Fibroblast of peridontal ligament (primary cell): ENCODE results near the gene KCNT2.
"Not testable (repeated sequence)": the region's sequence is repeated elsewhere in the genome, so short reads cannot be mapped to it uniquely, and the experiment has no call there.

Source experiments
- DNase-seq: peaks from one replicate; pipeline ENCODE4 v3.0.0-alpha.2; 2010; ENCODE audit errors: extremely low read depth

The KCNT2 gene

DNA sequence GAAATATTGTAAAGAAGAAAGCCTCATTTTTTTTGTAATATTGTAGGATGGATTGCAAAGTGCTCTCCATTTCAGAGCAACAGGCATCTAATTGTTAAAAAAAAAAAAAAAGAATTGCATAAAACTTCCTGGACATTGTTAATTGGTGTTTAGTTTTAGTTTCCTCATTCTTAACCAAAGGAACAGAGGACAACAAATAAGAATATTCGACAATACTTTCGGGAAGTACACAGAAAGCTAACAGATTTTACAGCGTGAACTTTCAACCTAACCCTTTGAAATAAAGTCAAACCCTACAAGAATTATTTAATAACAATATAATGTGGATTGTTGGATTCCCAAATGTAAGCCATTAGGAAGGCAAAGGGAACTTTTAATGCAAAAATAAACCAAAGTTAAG is 284.4 kb downstream of the KCNT2 start:
- DNase-seq = no peak

DNA sequence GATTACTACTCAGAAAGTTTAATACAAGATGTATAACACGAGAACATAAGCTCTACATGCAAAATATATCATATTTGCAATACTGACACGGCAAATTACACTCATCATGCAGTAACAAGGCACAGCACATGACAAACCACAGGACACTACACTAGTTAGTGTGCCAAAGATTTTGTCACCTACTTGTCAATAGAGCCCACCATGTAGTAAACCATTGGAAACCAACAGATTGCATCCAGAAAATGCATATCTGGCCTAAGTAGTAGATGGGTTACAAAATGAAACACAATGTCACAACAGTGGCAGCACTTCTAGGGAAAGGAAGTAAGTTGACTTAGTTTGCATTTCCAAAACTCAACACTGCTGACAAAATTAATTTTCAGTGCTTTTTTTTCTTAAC is 288.9 kb downstream of the KCNT2 start:
- no peak for DNase-seq

DNA sequence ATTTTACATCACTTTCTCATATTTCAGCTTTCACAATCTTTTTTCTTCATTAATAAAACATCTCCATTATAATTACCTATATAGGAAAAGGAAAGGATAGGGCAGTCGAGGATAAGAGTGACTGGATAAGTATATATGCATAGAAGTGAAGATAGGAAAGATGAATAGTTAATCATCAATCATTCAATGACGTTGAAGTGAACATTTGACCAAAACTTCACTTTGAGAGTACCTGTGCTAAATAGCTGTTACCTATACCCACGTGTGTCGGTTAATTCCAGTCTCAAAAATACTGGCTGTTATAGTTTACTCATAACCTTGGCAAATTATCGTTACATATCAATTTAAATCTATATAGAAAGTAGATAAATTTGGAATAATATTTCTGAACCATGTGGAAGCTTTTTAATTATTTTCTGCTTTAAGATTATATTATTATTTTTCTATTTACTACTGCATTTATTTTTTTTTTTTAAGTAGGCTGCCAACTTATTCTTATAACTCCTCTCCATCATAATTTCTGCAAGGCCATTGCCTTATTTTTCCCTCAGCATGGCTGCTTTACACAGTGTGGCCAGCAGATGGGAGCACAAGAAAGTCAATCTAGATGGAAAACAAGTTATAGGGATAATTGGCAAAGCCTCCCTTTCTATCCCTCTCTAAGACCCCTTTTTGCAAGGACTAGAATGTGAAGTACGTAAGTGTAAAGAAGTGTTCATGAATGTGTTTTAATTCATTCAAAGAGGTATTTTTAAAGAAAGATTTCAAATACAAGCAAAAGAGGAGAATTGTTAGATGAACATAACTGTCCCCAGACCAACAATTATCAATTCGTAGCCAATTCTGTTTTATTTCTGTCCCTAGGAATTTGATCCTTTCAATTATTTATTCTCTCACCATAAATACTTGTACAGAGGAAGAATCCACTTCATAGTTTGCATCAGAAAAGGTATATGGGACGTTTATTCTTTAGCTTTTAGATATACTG is 290.4 kb downstream of the KCNT2 start:
- DNase-seq = peak; percentile 69

DNA sequence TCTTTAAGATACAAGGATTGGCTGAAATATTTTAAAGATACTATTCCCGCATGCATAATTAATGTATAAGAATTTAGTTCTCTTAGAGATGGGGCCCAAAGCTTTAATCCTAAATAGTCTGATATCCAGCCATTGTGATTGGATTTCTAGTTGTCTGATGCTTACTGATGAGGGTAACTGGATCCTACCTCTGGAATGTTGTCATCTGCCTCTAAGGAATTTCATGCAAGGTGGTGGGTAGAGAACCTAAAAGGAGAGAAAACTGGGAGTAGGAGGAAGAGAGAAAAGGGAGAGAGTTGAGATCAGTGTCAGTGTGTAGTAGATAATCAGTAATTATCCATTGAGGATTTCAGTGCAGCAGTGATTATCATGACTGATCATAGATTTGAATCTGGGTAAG is 295.5 kb downstream of the KCNT2 start:
- DNase-seq = no peak

DNA sequence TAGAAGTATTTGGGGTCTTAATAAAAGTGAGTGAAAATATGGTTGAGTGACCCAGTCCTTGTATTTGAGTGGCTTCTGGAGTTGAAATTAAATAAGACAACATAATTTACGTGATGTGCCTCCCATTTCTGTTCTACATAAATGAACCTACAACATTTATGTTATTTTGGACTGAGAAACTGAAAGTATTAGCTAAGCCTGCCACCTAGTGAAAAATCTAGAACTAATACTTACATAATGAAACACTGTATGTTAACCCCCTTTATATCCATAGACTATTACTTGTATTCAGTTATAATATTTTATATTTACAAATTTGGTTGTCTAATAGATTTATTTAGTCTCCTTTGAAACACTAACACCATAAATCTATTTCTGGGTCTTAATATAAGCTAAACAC is 298.9 kb downstream of the KCNT2 start:
- DNase-seq = peak; percentile 81

DNA sequence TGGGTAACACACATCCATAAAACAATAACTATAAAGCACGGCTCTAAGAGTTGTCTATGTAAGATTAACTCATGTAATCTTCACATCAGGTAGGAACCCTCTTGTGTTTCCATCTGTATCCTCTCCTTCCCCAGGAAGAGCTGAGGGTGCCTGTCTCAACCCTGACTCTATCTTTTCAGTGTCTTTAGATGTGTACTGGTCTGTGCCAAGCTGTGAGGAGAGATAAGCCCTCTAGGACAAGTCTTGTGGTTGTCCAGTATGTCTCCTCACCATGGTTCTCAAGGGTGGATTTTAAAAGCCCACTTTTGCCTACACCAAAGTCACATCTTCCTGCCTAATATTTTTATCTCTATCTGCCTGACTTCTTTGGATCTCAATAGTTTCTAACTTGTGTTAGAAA is 300.1 kb downstream of the KCNT2 start:
- DNase-seq = no peak

DNA sequence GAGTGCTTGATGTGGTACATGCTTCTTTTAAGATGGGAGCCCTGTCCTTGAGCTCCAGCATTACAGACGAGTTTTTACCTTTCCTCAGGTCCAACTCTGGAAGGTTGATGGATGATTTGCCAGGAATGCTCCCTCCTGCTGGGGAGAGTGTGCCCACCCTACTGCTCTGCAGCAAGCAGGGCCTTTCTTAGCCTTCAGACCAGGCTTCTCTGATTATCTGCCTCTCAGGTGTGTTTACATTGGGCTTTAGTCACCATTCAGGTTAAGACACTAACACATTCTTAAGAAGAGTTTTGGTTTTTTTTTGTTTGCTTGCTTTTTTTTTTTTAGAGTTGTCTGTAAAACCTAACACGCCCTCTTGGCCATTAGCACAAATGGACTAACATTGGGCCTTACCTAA is 301.8 kb downstream of the KCNT2 start:
- no peak for DNase-seq

DNA sequence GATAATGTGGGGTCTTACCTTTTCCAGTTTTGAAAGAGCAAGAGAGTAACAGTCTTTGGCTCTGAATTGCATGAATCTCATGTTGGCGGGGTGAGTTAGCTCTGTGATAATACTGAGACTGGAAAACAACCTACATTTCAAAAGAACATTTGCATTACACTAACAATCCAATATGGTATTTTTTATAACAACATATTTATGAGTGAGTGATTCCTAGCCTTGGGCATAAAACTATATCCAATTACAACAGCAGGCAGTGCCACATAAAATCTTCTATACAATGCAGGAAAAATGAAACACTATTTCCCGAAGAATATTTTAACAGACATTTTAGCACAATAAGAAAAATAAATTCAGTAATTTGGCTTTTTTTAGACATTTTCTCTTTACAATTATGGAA is 303.0 kb downstream of the KCNT2 start:
- no peak for DNase-seq

DNA sequence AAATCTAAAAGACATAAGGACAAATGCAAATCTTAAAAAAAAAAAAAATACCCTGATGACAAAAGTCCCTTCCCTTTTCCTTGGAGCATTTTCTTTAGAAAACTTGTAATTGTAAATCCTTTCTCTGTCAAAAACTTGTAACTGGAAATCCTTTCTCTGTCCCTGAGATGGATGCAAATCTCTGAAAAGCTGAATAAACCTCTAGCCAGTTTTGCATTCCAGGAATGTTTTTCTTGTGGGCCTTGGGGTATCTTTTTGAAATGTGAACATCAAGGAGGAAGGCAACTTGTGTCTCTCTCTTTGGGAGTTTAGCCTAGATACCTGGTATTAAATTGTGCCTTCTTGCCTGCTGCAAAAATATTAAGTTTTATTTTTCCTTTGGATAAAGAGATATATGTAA is 305.3 kb downstream of the KCNT2 start:
- no peak for DNase-seq

DNA sequence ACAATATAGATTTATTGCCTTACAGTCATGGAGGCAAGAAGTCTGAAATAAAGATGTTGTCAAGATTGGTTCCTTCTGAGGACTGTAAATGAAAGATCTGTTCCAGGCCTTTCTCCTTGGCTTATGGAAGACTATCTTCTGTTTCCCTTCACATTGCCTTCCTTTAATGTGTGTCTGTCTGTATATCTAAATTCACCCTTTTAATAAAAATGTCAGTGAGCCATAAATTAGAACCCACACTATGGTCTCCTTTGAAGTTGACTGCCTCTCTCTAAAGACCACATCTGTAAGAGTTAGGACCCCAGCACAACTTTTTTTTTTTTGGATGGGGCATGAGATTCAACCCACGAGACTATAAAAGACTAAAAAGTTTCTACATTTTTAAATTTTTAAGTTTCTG is 305.8 kb downstream of the KCNT2 start:
- DNase-seq = no peak

DNA sequence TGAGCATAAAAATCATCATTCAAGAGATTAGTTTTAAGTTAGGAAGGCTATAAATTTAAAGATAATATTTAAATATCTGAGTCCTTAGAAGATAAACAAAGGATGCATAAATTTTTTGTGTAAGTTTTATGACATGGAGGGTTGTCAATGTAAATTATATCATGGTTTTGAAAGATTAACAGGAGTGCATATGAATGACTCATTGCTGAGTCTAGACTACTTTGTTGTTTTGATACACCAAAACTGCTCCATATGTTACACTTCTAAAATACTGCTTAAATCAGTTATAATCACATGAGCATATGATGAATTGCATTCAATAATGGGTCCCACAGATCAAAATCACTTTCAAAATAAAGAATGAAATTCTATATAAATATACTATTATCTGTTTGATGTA is 312.5 kb downstream of the KCNT2 start:
- DNase-seq = no peak

DNA sequence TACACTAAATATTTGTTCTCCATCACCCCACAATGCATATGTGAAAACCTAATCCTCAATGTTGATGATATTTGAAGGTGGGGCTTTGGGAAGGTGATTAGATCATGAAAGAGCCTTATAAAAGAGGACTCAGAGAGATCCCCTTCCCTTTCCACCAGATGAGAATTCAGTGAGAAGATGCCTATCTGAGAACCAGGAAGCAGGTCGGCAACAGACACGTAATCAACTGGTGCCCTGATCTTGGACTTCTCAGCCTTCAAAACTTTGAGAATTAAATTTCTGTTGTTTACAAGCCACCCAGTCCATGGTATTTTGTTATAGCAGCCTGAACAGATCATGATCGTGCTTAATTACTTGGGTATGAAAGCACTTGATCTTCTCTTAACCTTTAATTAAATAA is 329.4 kb downstream of the KCNT2 start:
- DNase-seq = no peak

DNA sequence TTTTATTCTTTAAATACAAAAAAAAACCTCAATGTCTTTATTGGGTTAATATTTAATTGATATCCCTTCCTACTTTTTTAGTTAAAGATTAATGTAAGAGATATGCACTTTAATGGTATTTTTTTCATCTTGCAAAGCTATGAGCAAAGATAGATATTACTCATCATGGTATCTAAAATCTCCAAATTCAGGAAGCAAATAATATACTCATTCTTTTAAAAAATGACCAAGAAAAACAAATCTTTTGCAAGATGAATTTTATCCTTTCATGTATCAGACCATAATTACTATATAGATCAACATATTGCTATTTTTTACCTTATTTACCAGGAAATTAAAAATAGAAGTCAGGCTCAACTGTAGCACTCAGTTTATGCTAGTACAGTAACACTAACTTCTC is 330.4 kb downstream of the KCNT2 start:
- DNase-seq = no peak

DNA sequence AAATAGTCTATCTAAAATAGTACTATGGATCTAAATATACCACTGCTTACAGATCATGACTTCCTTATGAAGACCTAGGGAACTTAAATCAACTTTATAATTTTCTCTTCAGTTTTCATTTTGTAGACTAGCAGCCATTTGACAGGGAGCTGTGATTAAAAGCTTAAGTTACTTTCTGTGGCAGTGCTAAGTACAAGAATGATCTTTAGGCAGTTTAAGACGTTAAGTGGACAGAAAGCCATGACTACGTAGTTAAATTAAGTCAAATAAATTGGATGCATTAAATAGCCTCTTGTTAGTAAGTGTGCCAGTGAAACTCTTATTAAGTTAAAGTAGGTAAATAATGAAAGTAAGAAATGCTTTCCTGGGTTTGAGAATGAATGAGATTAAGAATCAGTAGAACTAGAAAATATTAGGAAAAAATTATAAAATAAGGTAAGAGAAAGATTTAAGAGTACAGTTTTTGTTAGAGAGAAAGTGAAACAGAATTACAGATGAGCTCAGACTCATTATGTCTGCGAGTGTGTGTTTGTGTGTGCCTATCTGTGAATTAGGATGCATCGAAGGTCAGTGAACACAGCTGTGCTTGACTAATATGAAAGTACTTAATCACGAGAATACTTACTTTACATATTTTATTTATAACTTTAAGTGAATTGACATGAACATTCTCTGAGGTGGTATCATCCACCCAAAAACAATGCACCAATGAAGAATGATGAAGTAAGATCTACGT is 336.9 kb downstream of the KCNT2 start:
- peak; percentile 13 for DNase-seq

DNA sequence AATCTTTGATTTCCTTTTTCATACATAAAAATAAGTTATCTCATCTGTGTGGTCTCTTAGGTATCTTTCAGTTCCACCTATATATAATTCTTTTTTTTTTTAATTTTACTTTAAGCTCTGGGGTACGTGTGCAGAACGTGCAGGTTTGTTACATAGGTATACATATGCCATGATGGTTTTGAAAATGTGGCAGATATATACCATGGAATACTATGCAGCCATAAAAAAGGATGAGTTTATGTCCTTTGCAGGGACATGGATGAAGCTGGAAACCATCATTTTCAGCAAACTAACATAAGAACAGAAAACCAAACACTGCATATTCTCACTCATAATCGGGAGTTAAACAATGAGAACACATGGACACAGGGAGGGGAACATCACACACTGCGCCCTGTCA is 345.2 kb downstream of the KCNT2 start:
- not testable (repeated sequence) for DNase-seq

DNA sequence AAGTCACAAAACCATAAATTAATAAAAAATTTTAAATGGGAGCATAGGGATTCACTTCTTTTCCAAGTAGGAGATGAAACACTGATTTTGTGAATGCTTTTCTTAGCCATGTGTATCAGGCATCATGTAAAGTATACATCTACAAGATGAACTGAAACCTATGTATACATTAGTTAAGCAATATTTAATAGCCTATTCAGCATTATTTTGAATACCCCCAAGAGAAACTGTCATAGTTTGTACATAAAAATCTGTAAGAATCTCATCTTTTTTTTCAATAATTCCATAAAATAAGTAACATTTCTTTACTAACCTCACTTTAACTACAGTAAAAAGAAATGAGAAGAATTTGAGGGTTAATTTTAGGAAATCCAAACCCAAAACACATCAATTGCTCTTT is 348.0 kb downstream of the KCNT2 start:
- DNase-seq = no peak

DNA sequence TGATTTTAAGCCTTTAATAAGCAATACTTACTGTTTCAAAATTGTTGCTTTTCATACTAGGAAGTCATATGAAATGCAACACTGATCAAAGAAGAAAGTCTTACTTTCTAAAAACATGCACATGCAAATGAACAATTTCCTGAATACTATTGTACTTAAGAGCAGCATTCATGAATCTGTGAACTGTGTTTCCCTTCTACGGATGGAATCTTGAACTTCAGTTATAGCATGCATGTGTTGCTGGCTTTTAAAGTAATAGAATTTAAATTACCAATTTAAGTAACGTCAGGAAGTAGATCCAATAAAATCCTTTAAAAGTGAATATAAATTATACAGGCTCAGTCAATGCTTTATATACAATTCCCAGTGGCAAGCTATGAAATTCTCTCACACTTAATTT is 348.9 kb downstream of the KCNT2 start:
- no peak for DNase-seq

DNA sequence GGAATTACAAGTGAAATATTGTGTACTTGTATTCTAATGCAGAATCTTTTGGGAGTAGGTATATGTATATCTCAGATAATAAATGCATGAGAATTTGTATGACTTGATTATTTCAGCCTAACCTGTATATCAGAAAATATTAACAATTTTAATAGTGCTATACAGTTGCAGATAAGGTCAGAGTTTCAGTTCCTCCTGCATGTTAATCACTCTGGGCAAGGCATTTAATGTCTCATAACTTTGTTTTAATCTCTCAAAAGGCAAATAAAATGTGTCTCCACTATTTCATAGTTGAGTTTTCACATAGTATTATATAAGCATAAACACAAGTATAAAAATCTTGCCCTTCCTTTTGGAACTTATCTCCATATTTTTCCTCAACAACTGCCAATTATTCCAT is 352.5 kb downstream of the KCNT2 start:
- no peak for DNase-seq

DNA sequence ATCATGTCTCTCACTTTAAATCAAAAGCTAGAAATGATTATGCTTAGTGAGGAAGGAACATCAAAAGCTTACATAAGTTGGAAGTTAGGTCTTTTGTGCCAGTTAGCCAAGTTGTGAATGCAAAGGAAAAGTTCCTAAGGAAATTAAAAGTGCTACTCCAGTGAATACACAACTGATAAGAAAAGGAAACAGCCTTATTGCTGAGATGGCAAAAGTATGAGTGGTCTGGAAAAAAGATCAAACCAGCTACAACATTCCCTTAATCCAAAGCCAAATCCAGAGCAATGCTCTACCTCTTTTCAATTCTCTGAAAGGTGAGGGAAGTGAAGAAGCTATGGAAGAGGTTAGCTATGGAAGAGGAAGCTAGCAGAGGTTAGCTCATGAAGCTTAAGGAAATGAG is 378.7 kb downstream of the KCNT2 start:
- DNase-seq = no peak

DNA sequence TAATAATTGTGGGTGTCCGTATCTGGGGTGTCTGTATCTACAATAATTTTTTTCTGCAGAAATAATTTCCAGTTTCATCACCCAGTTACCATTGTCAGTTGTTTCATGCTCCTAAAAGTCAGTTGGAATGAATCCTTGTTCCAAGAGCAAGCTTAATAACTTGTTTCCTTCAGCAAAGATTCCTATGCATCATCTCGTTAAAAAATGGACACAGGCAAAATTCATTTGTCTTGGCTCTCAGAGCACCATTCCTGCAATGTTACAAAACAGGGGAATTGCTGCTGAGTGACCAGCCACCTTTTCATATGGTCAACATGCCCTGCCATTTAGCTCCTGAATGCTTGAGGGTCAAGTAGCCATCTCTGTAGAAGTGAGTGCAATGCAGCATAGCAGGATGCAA is 393.4 kb downstream of the KCNT2 start:
- peak; percentile 19 for DNase-seq

DNA sequence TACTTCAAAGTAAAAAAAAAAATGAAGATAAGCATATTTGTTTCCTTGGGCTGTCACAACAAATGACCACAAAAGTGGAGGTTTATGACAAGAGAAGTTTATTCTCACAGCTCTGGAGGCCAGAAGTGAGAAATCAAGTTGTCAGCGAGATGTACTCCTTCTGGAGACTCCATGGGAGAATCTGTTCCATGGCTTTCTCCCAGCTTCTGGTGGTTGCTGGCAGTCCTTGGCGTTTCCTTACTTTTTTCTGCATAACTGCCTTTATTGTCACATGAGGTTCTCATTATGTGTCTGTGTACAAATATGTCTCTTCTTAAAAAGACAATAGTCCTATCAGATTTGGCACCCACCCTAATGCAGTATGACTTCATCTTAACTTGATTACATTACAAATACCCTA is 398.3 kb downstream of the KCNT2 start:
- peak; percentile 86 for DNase-seq

DNA sequence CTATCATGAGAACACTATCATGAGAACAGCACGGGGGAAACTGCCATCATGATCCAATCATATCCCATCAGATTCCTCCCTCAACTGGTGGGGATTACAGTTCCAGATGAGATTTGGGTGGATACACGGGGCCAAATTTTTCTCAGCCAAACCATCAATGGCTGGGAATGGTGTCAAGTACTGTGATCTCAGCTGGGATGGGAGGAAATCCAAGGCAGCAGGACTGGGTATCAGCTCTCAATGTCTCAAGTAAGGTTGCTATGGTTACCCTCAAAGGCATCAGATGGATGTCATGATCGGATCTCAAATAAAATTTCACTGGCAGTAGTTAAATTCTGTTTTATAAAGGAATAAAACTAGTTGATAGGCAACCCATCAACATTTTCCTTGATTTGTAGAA is 399.0 kb downstream of the KCNT2 start:
- peak; percentile 82 for DNase-seq

DNA sequence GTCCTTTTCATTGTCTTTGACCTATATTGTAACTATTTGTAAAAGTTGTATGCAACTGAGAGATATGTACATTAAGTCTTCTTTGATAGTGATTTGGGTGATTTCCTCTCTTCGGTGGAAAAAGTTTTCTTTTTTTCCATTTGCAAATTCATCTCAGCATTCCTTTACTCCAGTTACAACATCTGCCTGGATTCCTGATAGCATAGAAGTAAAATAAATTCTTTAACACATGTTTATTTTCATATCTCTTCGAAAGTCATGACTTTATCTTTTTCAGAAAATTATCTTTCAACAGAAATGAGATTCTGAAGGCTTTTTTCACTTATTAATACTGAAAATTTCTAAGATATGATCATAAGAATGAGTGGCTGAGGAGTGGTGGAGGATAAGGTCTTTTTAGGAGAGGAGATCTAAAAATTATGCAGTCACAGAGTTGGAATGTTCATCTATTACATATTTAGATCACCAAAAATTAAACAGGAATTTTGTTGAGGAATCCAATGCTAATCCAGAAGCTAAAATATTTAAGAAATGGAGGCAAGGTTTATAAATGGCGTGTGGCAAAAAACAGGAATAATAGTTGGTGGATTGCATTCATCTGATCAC is 400.5 kb downstream of the KCNT2 start:
- DNase-seq = peak; percentile 49
